Measurements from ENCODE around the gene CORIN.

Gene CORIN

GRCh38 chr4:47747846-47748494, 89.9 kb downstream of the CORIN start:
- Histone ChIP-seq H3K9me3 (ENCODE audit: control insufficient read depth, insufficient read depth, low read length) (no peaks in the 10 kb centered on the region), H3K4me3 (ENCODE audit: low read length) (no peak overlapping the region), H3K27me3 (ENCODE audit: control insufficient read depth, insufficient read depth, low read length) (no peaks in the 10 kb centered on the region), H3K4me1 (ENCODE audit: control insufficient read depth, insufficient read depth, low read length) (no peaks in the 10 kb centered on the region), H3K36me3 (ENCODE audit: control insufficient read depth, insufficient read depth, low read length) (no peaks in the 10 kb centered on the region), H3K27ac (ENCODE audit: low read length) (no peak overlapping the region)
- whole genome bisulfite sequencing (ENCODE audit: insufficient coverage, insufficient read length), result no CpG with 5 or more reads among the region's 1 CpG
- DNase-seq (ENCODE audit: low read depth, low spot score), result no peak

GRCh38 chr4:47747211-47747610, 90.7 kb downstream of the CORIN start:
- no peak for DNase-seq (ENCODE audit: low read depth, low spot score)
- no peaks in the 10 kb centered on the region for H3K9me3 ChIP-seq (ENCODE audit: control insufficient read depth, insufficient read depth, low read length)
- H3K4me3 ChIP-seq (ENCODE audit: low read length), result no peak overlapping the region
- no peak overlapping the region for H3K27ac ChIP-seq (ENCODE audit: low read length)
- no peaks in the 10 kb centered on the region for H3K27me3 ChIP-seq (ENCODE audit: control insufficient read depth, insufficient read depth, low read length)
- no peaks in the 10 kb centered on the region for H3K36me3 ChIP-seq (ENCODE audit: control insufficient read depth, insufficient read depth, low read length)
- no peaks in the 10 kb centered on the region for H3K4me1 ChIP-seq (ENCODE audit: control insufficient read depth, insufficient read depth, low read length)

DNA sequence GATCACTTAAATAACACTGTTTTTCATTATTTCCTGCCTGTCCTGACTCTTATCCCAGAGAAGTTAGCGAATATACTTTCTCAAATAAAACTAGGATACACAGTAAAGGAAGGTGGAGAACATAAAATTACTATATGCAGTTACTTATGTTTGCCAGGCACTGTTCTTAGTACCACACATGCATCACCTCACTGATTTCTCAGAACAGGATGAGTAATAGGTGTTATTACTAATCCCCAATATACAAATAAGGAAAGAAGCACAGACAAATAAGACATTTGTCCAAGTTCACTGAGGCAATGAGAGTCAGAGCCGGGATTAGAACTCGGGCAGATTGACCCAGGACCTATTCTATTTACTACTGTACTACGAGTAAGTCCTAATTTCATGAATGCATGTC, 91.7 kb downstream of the CORIN start:
- Histone ChIP-seq H3K27me3 (ENCODE audit: control insufficient read depth, insufficient read depth, low read length) (no peaks in the 10 kb centered on the region), H3K9me3 (ENCODE audit: control insufficient read depth, insufficient read depth, low read length) (no peaks in the 10 kb centered on the region), H3K4me3 (ENCODE audit: low read length) (no peak overlapping the region), H3K4me1 (ENCODE audit: control insufficient read depth, insufficient read depth, low read length) (no peaks in the 10 kb centered on the region), H3K27ac (ENCODE audit: low read length) (no peak overlapping the region), H3K36me3 (ENCODE audit: control insufficient read depth, insufficient read depth, low read length) (no peaks in the 10 kb centered on the region)
- DNase-seq (ENCODE audit: low read depth, low spot score), result no peak
- WGBS (ENCODE audit: insufficient coverage, insufficient read length), result no CpG with 5 or more reads among the region's 4 CpGs

- no CpG with 5 or more reads among the region's 2 CpGs for WGBS (ENCODE audit: insufficient coverage, insufficient read length)
- DNase-seq (ENCODE audit: low read depth, low spot score), result no peak
- no peaks in the 10 kb centered on the region for H3K27me3 ChIP-seq (ENCODE audit: control insufficient read depth, insufficient read depth, low read length)
- H3K9me3 ChIP-seq (ENCODE audit: control insufficient read depth, insufficient read depth, low read length), result no peaks in the 10 kb centered on the region
- H3K4me3 ChIP-seq (ENCODE audit: low read length), result no peak overlapping the region
- H3K4me1 ChIP-seq (ENCODE audit: control insufficient read depth, insufficient read depth, low read length), result no peaks in the 10 kb centered on the region
- no peaks in the 10 kb centered on the region for H3K36me3 ChIP-seq (ENCODE audit: control insufficient read depth, insufficient read depth, low read length)
- H3K27ac ChIP-seq (ENCODE audit: low read length), result no peak overlapping the region
These were observed 93.0 kb downstream of the CORIN start for GRCh38 chr4:47744843-47745382.

DNA sequence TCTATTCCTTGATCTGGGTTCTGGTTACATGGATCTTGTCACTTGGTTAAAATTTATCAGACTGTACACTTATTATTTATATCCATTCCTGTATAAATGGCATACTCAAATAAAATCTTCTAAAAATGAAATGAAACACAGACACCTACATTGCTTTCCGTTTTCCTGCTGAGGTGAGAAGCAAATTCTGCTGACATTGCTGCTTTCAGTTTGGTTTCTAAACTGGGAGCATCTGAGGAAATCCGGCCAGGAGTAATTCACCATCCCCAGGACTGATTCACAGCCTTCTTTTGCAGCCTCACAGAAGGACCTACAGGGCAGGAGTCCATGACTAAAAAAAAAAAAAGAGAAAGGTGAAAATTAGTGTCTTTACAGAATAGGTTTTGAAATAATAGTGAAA, 93.6 kb downstream of the CORIN start:
- Histone ChIP-seq H3K27ac (ENCODE audit: low read length) (no peak overlapping the region), H3K4me3 (ENCODE audit: low read length) (no peak overlapping the region), H3K36me3 (ENCODE audit: control insufficient read depth, insufficient read depth, low read length) (no peaks in the 10 kb centered on the region), H3K27me3 (ENCODE audit: control insufficient read depth, insufficient read depth, low read length) (no peaks in the 10 kb centered on the region), H3K9me3 (ENCODE audit: control insufficient read depth, insufficient read depth, low read length) (no peaks in the 10 kb centered on the region), H3K4me1 (ENCODE audit: control insufficient read depth, insufficient read depth, low read length) (no peaks in the 10 kb centered on the region)
- no peak for DNase-seq (ENCODE audit: low read depth, low spot score)
- WGBS (ENCODE audit: insufficient coverage, insufficient read length), result no CpG with 5 or more reads among the region's 2 CpGs

GRCh38 chr4:47741200-47741599, 96.7 kb downstream of the CORIN start:
- Histone ChIP-seq H3K4me1 (ENCODE audit: control insufficient read depth, insufficient read depth, low read length) (no peaks in the 10 kb centered on the region), H3K36me3 (ENCODE audit: control insufficient read depth, insufficient read depth, low read length) (no peaks in the 10 kb centered on the region), H3K27me3 (ENCODE audit: control insufficient read depth, insufficient read depth, low read length) (no peaks in the 10 kb centered on the region), H3K9me3 (ENCODE audit: control insufficient read depth, insufficient read depth, low read length) (no peaks in the 10 kb centered on the region), H3K4me3 (ENCODE audit: low read length) (no peak overlapping the region), H3K27ac (ENCODE audit: low read length) (no peak overlapping the region)
- no peak for DNase-seq (ENCODE audit: low read depth, low spot score)

DNA sequence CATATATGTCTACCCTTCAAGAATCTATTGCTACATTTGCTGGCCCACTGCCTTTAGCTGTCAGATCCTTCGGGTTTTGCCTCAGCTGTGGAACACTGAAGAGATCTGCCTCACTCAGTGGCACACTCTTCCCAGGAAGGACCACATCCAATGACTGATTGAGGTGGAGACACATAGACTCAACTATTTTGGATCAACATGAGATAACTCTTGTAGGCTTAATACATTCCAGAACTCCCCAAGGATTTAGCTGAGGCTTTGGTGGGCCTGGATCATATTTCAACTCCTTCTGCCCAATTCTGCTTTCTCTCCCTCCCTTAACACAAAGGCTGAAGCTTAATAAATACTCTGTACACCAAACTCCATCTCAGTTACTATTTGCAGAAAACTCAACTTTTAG, 100.5 kb downstream of the CORIN start:
- H3K4me1 ChIP-seq (ENCODE audit: control insufficient read depth, insufficient read depth, low read length), result no peaks in the 10 kb centered on the region
- no peaks in the 10 kb centered on the region for H3K9me3 ChIP-seq (ENCODE audit: control insufficient read depth, insufficient read depth, low read length)
- H3K36me3 ChIP-seq (ENCODE audit: control insufficient read depth, insufficient read depth, low read length), result no peaks in the 10 kb centered on the region
- H3K4me3 ChIP-seq (ENCODE audit: low read length), result no peak overlapping the region
- no peak overlapping the region for H3K27ac ChIP-seq (ENCODE audit: low read length)
- DNase-seq (ENCODE audit: low read depth, low spot score), result no peak
- no CpG with 5 or more reads among the region's 1 CpG for WGBS (ENCODE audit: insufficient coverage, insufficient read length)
- H3K27me3 ChIP-seq (ENCODE audit: control insufficient read depth, insufficient read depth, low read length), result no peaks in the 10 kb centered on the region

- Histone ChIP-seq H3K27me3 (ENCODE audit: control insufficient read depth, insufficient read depth, low read length) (no peaks in the 10 kb centered on the region), H3K36me3 (ENCODE audit: control insufficient read depth, insufficient read depth, low read length) (no peaks in the 10 kb centered on the region), H3K27ac (ENCODE audit: low read length) (no peak overlapping the region), H3K9me3 (ENCODE audit: control insufficient read depth, insufficient read depth, low read length) (no peaks in the 10 kb centered on the region), H3K4me1 (ENCODE audit: control insufficient read depth, insufficient read depth, low read length) (no peaks in the 10 kb centered on the region), H3K4me3 (ENCODE audit: low read length) (no peak overlapping the region)
- WGBS (ENCODE audit: insufficient coverage, insufficient read length), result no CpG with 5 or more reads among the region's 2 CpGs
- no peak for DNase-seq (ENCODE audit: low read depth, low spot score)
These were observed 101.3 kb downstream of the CORIN start for GRCh38 chr4:47736555-47736954.

DNA sequence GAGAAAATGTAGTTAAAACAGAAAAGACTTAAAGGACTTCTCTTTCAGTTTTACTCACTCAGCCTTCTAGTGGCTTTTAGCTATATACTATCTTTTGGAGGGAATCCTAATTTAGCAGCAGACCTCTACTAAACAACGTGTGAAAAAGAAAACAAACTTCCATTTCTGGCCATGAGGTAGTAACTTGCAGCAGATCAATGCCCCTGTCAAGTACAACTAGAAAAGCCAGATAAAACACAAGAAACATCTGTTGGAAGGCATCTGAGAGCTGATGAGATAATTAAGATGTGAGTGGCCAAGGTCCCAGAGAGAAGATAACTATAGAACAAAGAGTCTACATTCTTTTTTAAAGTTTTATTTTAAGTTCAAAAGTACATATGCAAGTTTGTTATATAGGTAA, 101.7 kb downstream of the CORIN start:
- Histone ChIP-seq H3K27me3 (ENCODE audit: control insufficient read depth, insufficient read depth, low read length) (no peaks in the 10 kb centered on the region), H3K4me1 (ENCODE audit: control insufficient read depth, insufficient read depth, low read length) (no peaks in the 10 kb centered on the region), H3K27ac (ENCODE audit: low read length) (no peak overlapping the region), H3K36me3 (ENCODE audit: control insufficient read depth, insufficient read depth, low read length) (no peaks in the 10 kb centered on the region), H3K4me3 (ENCODE audit: low read length) (no peak overlapping the region), H3K9me3 (ENCODE audit: control insufficient read depth, insufficient read depth, low read length) (no peaks in the 10 kb centered on the region)
- WGBS (ENCODE audit: insufficient coverage, insufficient read length), result no CpG with 5 or more reads among the region's 1 CpG
- no peak for DNase-seq (ENCODE audit: low read depth, low spot score)

DNA sequence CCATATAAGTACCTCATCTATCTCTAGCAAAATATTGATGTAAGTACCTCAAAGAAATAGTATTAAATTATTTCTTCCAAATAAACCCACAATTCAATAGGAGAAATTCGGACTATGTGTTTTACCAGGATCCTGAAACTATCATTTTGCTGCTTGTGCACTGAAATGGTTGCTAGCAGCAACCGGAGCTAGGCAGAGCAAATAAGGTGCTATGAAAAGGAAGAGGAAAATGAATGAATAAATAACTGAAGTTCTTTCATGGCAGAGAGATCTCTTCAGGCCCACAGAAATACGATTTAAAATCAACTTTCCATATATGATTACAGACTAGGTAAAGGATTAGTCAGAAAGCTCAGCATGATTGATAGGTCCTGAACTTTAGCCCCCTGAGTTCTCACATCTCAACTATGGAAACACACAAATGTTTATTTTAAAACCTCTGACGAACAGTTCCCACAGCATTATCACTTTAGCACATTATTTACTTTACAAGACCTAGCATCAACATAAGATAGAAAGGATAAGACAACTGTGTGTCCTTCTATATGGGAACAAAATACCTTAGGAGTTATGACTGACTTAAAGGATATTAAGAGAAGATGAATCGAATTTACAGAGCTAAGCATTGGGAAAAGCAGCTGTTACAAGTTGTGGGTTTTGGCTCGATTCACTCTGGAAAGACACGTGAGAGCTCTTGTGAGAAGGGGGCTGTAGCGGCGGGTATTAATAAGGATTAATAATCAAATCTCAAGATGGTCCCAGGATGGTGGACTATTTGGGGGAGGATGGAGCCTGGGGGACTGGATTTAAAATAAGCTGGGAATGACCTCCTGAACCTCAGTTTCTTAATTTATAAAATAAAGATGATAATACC, 104.3 kb downstream of the CORIN start:
- Histone ChIP-seq H3K9me3 (ENCODE audit: control insufficient read depth, insufficient read depth, low read length) (no peaks in the 10 kb centered on the region), H3K36me3 (ENCODE audit: control insufficient read depth, insufficient read depth, low read length) (no peaks in the 10 kb centered on the region), H3K4me1 (ENCODE audit: control insufficient read depth, insufficient read depth, low read length) (no peaks in the 10 kb centered on the region), H3K4me3 (ENCODE audit: low read length) (no peak overlapping the region), H3K27ac (ENCODE audit: low read length) (no peak overlapping the region), H3K27me3 (ENCODE audit: control insufficient read depth, insufficient read depth, low read length) (no peaks in the 10 kb centered on the region)
- WGBS (ENCODE audit: insufficient coverage, insufficient read length), result no CpG with 5 or more reads among the region's 9 CpGs
- DNase-seq (ENCODE audit: low read depth, low spot score), result no peak

GRCh38 chr4:47731182-47731581, 106.7 kb downstream of the CORIN start:
- Histone ChIP-seq H3K4me3 (ENCODE audit: low read length) (no peak overlapping the region), H3K36me3 (ENCODE audit: control insufficient read depth, insufficient read depth, low read length) (no peaks in the 10 kb centered on the region), H3K27ac (ENCODE audit: low read length) (no peak overlapping the region), H3K9me3 (ENCODE audit: control insufficient read depth, insufficient read depth, low read length) (no peaks in the 10 kb centered on the region), H3K4me1 (ENCODE audit: control insufficient read depth, insufficient read depth, low read length) (no peaks in the 10 kb centered on the region), H3K27me3 (ENCODE audit: control insufficient read depth, insufficient read depth, low read length) (no peaks in the 10 kb centered on the region)
- no CpG with 5 or more reads among the region's 3 CpGs for WGBS (ENCODE audit: insufficient coverage, insufficient read length)
- DNase-seq (ENCODE audit: low read depth, low spot score), result no peak

Data from iPS DF 6.9 (cell line).